HepG2 (cell line): ENCODE data around the gene IL17RC. TPM values are rescaled to one million over a fixed set of nuclear protein-coding genes. Genes with fewer than 3 reads are reported as not detected.

Source experiments
- ARNTL ChIP-seq: sonication (generic); formaldehyde crosslinking; IDR thresholded peaks from 2 replicates; pipeline ENCODE4 v1.4.0; 2020; ENCODE audit warnings: mild to moderate bottlenecking, missing genetic modification reagents
- CREB3 ChIP-seq: sonication (generic); formaldehyde crosslinking; IDR thresholded peaks from 2 replicates; pipeline ENCODE4 v1.5.0; 2020; ENCODE audit warnings: missing genetic modification reagents
- ELF1 ChIP-seq: sonication (generic); formaldehyde crosslinking; IDR thresholded peaks from 2 replicates; pipeline ENCODE4 v1.4.0; 2020; ENCODE audit warnings: missing genetic modification reagents
- ETV5 ChIP-seq: IDR thresholded peaks from 2 replicates; pipeline ENCODE4 v1.6.1; 2018; ENCODE audit warnings: missing biosample characterization, missing genetic modification reagents, inconsistent platforms, borderline replicate concordance
- HDAC2 ChIP-seq: sonication (generic); formaldehyde crosslinking; IDR thresholded peaks from 2 replicates; pipeline ENCODE4 v1.4.0; 2020; ENCODE audit warnings: missing genetic modification reagents
- LCORL ChIP-seq, 2 experiments: fragments of 450-650 bp in 1 of 2; sonication (generic) in 1 of 2; formaldehyde crosslinking in 1 of 2; IDR thresholded peaks; 2 replicates each; pipeline versions ENCODE4 v1.5.0 to v1.6.1; 2017 to 2020; ENCODE audit warnings: antibody characterized with exemption in 1 of 2, missing genetic modification reagents in 1 of 2
- MATR3 ChIP-seq: sonication (generic); formaldehyde crosslinking; IDR thresholded peaks from 2 replicates; pipeline ENCODE4 v1.4.0; 2020; ENCODE audit warnings: missing genetic modification reagents
- NBN ChIP-seq: fragments of 450-650 bp; conservative IDR thresholded peaks from 2 replicates; pipeline ENCODE4 v1.6.1; 2017
- NR2C2 ChIP-seq: sonication (generic); formaldehyde crosslinking; IDR thresholded peaks from 2 replicates; pipeline ENCODE4 v1.4.0; 2020; ENCODE audit warnings: missing genetic modification reagents, mild to moderate bottlenecking, moderate library complexity, borderline replicate concordance
- NRL ChIP-seq: sonication (generic); formaldehyde crosslinking; IDR thresholded peaks from 2 replicates; pipeline ENCODE4 v1.5.0; 2020; ENCODE audit warnings: missing genetic modification reagents, mild to moderate bottlenecking, moderate library complexity, borderline replicate concordance
- PHF5A ChIP-seq: IDR thresholded peaks from one replicate; pipeline ENCODE4 v1.6.1; 2018; ENCODE audit warnings: low read depth, missing genetic modification reagents; ENCODE audit not compliant: unreplicated experiment
- RFX5 ChIP-seq: IDR thresholded peaks from 2 replicates; pipeline ENCODE4 v1.6.1; 2011; ENCODE audit warnings: low read depth, low read length, improper control_type of control experiment
- SP140L ChIP-seq: sonication (generic); formaldehyde crosslinking; IDR thresholded peaks from 2 replicates; pipeline ENCODE4 v1.4.0; 2020; ENCODE audit warnings: missing genetic modification reagents, borderline replicate concordance
- THAP11 ChIP-seq: IDR thresholded peaks from 2 replicates; pipeline ENCODE4 v1.6.1; 2016; ENCODE audit warnings: missing biosample characterization, missing genetic modification reagents
- ZFAT ChIP-seq: sonication (generic); formaldehyde crosslinking; conservative IDR thresholded peaks from 2 replicates; pipeline ENCODE4 v1.8.1; 2023; ENCODE audit warnings: missing genetic modification reagents, inconsistent platforms
- ZFX ChIP-seq: sonication (generic); formaldehyde crosslinking; IDR thresholded peaks from 2 replicates; pipeline ENCODE4 v1.4.0; 2020; ENCODE audit warnings: mild to moderate bottlenecking, low read depth, missing genetic modification reagents, moderate library complexity
- ZFYVE20 ChIP-seq: sonication (generic); formaldehyde crosslinking; IDR thresholded peaks from 2 replicates; pipeline ENCODE4 v1.8.0; 2023; ENCODE audit warnings: low read depth, mild to moderate bottlenecking, moderate library complexity, missing genetic modification reagents, borderline replicate concordance
- ZNF549 ChIP-seq: sonication (generic); formaldehyde crosslinking; IDR thresholded peaks from 2 replicates; pipeline ENCODE4 v1.5.0; 2020; ENCODE audit warnings: missing genetic modification reagents
- polyA plus RNA-seq, 8 experiments: library from polyadenylated mRNA; depleted of rRNA in 3 of 8; stranded (reverse) in 7 of 8; unstranded in 1 of 8; fragments of >200 nt; fragmentation: Illumina TruSeq in 4 of 8; extraction: Trizol in 4 of 8; gene quantifications; 2 replicates each; pipeline versions ENCODE4 v1.2.1 to v1.2.3, GENCODE V29; 2011 to 2016; ENCODE audit warnings: low read depth in 4 of 8, missing spikeins in 1 of 8, mixed read lengths in 1 of 8; ENCODE audit not compliant: insufficient read depth in 1 of 8
- total RNA-seq, 5 experiments: library from RNA; depleted of rRNA; stranded (reverse); fragments of >200 nt; fragmentation: Illumina TruSeq; extraction: Trizol; gene quantifications; 2 replicates each; pipeline ENCODE4 v1.2.3, GENCODE V29; 2016; ENCODE audit warnings: low read depth in 1 of 5
- TF ChIP-seq, protein P1 (sequence below): IDR thresholded peaks from 2 replicates; pipeline ENCODE4 v1.6.1; 2016; ENCODE audit warnings: mild to moderate bottlenecking
- TF ChIP-seq, protein P2 (sequence below): IDR thresholded peaks from 2 replicates; pipeline ENCODE4 v1.6.1; 2016
- TF ChIP-seq, protein P3 (sequence below): IDR thresholded peaks from 2 replicates; pipeline ENCODE4 v1.6.1; 2016; ENCODE audit warnings: missing biosample characterization, missing genetic modification reagents, low read depth
- TF ChIP-seq, protein P4 (sequence below): sonication (generic); formaldehyde crosslinking; IDR thresholded peaks from 2 replicates; pipeline ENCODE4 v1.9.0; 2022; ENCODE audit warnings: missing genetic modification reagents, mild to moderate bottlenecking, borderline replicate concordance

IL17RC gene
- total and polyA plus RNA-seq, 2 of the 13 experiments (the other 11 are each of a cell fraction or from before 2014, with no cell fraction given), result 20.7 to 24.0 TPM

DNA sequence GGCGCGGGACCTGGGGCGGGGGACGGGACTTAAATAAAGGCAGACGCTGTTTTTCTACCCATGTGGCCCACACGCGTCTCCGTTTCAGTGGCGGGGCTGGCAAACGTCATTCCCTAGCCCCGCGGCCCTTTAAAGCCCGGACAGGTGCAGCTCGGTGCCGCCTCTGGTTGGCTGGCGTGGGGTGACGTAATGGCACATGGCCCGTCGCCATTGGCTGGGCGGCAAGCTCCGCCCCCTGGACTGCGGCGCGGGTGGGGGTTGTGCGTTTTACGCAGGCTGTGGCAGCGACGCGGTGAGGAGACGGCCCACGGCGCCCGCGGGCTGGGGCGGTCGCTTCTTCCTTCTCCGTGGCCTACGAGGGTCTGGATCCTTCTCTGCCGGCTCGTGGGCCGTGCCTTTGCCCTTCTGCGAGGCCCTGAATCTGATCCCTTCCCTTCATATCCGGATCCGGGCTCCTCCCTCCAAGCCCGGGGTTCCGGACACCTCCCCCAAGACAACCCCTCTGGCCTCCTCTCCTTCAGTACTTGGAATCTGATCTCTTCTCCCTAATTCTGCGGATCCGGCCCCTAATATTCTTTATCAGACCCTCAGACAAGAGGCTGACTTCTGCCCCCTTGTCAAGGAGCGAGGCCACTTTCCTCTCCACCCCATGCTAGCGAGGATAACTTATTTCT is 16.8 kb downstream of the IL17RC start, which contains the start of gene CRELD1 (continued):
- TF ChIP-seq ETV5 (CRISPR knock-in tag), result peak; percentile 47; the same call in 1 of the 2 replicates
- TF ChIP-seq THAP11 (CRISPR knock-in tag), result peak; percentile 68
- peak; percentile 47; the same call in 1 of the 2 replicates for TF ChIP-seq ARNTL (CRISPR knock-in tag)
- TF ChIP-seq HDAC2 (CRISPR knock-in tag), result peak; percentile 18; the same call in 1 of the 2 replicates
- 0 out of 2 replicates have a peak, but pooled peaks have one; percentile 20 for TF ChIP-seq NRL (CRISPR knock-in tag)
- TF ChIP-seq ZNF549, result no peak
- peak; percentile 49 for TF ChIP-seq PHF5A (CRISPR knock-in tag)
- TF ChIP-seq CREB3, result peak; percentile 64; the same call in 1 of the 2 replicates
- peak; percentile 90 for TF ChIP-seq RFX5
- TF ChIP-seq, protein P1, sequence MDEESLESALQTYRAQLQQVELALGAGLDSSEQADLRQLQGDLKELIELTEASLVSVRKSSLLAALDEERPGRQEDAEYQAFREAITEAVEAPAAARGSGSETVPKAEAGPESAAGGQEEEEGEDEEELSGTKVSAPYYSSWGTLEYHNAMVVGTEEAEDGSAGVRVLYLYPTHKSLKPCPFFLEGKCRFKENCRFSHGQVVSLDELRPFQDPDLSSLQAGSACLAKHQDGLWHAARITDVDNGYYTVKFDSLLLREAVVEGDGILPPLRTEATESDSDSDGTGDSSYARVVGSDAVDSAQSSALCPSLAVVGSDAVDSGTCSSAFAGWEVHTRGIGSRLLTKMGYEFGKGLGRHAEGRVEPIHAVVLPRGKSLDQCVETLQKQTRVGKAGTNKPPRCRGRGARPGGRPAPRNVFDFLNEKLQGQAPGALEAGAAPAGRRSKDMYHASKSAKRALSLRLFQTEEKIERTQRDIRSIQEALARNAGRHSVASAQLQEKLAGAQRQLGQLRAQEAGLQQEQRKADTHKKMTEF (CRISPR knock-in tag), result peak; percentile 35; the same call in 1 of the 2 replicates
- peak; percentile 32; the same call in 1 of the 2 replicates for TF ChIP-seq NR2C2 (CRISPR knock-in tag)
- TF ChIP-seq, protein P2, sequence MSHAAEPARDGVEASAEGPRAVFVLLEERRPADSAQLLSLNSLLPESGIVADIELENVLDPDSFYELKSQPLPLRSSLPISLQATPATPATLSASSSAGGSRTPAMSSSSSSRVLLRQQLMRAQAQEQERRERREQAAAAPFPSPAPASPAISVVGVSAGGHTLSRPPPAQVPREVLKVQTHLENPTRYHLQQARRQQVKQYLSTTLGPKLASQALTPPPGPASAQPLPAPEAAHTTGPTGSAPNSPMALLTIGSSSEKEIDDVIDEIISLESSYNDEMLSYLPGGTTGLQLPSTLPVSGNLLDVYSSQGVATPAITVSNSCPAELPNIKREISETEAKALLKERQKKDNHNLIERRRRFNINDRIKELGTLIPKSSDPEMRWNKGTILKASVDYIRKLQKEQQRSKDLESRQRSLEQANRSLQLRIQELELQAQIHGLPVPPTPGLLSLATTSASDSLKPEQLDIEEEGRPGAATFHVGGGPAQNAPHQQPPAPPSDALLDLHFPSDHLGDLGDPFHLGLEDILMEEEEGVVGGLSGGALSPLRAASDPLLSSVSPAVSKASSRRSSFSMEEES (CRISPR knock-in tag), result peak; percentile 62; the same call in 1 of the 2 replicates
- no peak for TF ChIP-seq MATR3
- TF ChIP-seq, protein P3, sequence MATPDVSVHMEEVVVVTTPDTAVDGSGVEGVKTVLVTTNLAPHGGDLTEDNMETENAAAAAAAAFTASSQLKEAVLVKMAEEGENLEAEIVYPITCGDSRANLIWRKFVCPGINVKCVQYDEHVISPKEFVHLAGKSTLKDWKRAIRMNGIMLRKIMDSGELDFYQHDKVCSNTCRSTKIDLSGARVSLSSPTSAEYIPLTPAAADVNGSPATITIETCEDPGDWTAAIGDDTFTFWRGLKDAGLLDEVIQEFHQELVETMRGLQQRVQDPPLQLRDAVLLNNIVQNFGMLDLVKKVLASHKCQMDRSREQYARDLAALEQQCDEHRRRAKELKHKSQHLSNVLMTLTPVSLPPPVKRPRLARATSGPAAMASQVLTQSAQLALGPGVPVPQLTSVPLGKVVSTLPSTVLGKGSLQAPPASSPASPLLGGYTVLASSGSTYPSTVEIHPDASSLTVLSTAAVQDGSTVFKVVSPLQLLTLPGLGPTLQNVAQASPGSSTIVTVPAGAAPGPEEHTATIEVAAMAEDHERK (CRISPR knock-in tag), result peak; percentile 67; the same call in 1 of the 2 replicates
- TF ChIP-seq LCORL (IDR thresholded peaks at IDR 0.05), result no peak
- TF ChIP-seq LCORL (CRISPR knock-in tag; IDR thresholded peaks at IDR 0.05), result 0 out of 2 replicates have a peak, but pooled peaks have one; percentile 41
- TF ChIP-seq SP140L (CRISPR knock-in tag), result no peak
- TF ChIP-seq ZFYVE20 (CRISPR knock-in tag), result 0 out of 2 replicates have a peak, but pooled peaks have one; percentile 39
- TF ChIP-seq ZFX (CRISPR knock-in tag), result peak; percentile 60; the same call in 1 of the 2 replicates
- TF ChIP-seq, protein P4, sequence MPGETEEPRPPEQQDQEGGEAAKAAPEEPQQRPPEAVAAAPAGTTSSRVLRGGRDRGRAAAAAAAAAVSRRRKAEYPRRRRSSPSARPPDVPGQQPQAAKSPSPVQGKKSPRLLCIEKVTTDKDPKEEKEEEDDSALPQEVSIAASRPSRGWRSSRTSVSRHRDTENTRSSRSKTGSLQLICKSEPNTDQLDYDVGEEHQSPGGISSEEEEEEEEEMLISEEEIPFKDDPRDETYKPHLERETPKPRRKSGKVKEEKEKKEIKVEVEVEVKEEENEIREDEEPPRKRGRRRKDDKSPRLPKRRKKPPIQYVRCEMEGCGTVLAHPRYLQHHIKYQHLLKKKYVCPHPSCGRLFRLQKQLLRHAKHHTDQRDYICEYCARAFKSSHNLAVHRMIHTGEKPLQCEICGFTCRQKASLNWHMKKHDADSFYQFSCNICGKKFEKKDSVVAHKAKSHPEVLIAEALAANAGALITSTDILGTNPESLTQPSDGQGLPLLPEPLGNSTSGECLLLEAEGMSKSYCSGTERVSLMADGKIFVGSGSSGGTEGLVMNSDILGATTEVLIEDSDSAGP (CRISPR knock-in tag), result peak; percentile 99
- TF ChIP-seq NBN, result no peak
- 0 out of 2 replicates have a peak, but pooled peaks have one; percentile 2 for TF ChIP-seq ZFAT
- TF ChIP-seq ELF1, result peak; percentile 62
